ENCODE results near the gene UBE2S.

The UBE2S gene

GRCh38 chr19:55443045-55443823 lies 35.6 kb upstream of the UBE2S start, which contains the start of gene SHISA7:
TSS of gene SHISA7 (minus strand) at chr19:55443300. CDS start at chr19:55442863, 437 bp downstream.
- no peak for DNase-seq (ENCODE audit: low read depth)
- H3K4me3 ChIP-seq (ENCODE audit: low read depth, low read length), result no peak within 1 kb of the TSS
- TF ChIP-seq CTCF (IDR thresholded peaks at IDR 0.05; ENCODE audit: control insufficient read depth, extremely low read depth, insufficient read depth), result no peak

GRCh38 chr19:55442372-55442961 lies 34.9 kb upstream of the UBE2S start:
- no peak for TF ChIP-seq CTCF (IDR thresholded peaks at IDR 0.05; ENCODE audit: control insufficient read depth, extremely low read depth, insufficient read depth)
- no peak for DNase-seq (ENCODE audit: low read depth)
- no peak overlapping the region for H3K4me3 ChIP-seq (ENCODE audit: low read depth, low read length)

GRCh38 chr19:55441692-55442321 lies 34.2 kb upstream of the UBE2S start:
- H3K4me3 ChIP-seq (ENCODE audit: low read depth, low read length), result no peak overlapping the region
- TF ChIP-seq CTCF (IDR thresholded peaks at IDR 0.05; ENCODE audit: control insufficient read depth, extremely low read depth, insufficient read depth), result no peak
- no peak for DNase-seq (ENCODE audit: low read depth)

- H3K4me3 ChIP-seq (ENCODE audit: low read depth, low read length), result no peak overlapping the region
- TF ChIP-seq CTCF (IDR thresholded peaks at IDR 0.05; ENCODE audit: control insufficient read depth, extremely low read depth, insufficient read depth), result no peak
- DNase-seq (ENCODE audit: low read depth), result no peak
These were observed 33.7 kb upstream of the UBE2S start for GRCh38 chr19:55441319-55441691.

GRCh38 chr19:55440411-55441105 lies 33.0 kb upstream of the UBE2S start:
- no peak for TF ChIP-seq CTCF (IDR thresholded peaks at IDR 0.05; ENCODE audit: control insufficient read depth, extremely low read depth, insufficient read depth)
- no peak for DNase-seq (ENCODE audit: low read depth)
- no peak overlapping the region for H3K4me3 ChIP-seq (ENCODE audit: low read depth, low read length)

GRCh38 chr19:55439052-55439451 lies 31.5 kb upstream of the UBE2S start:
- DNase-seq (ENCODE audit: low read depth), result no peak
- no peak for TF ChIP-seq CTCF (IDR thresholded peaks at IDR 0.05; ENCODE audit: control insufficient read depth, extremely low read depth, insufficient read depth)
- no peak overlapping the region for H3K4me3 ChIP-seq (ENCODE audit: low read depth, low read length)

Data from LNCaP clone FGC (cell line).